HCT116 (cell line): Measurements from ENCODE around the gene BATF2. TPM values are rescaled to one million over a fixed set of nuclear protein-coding genes. Genes with fewer than 3 reads are reported as not detected.
A peak's percentile ranks its signal among the peaks of the same experiment; 100 is the strongest.

Source experiments
- ATAC-seq: fragments of 200-7000 bp; cut with Tn5 transposase; 2 replicates; pipeline ENCODE4 v1.9.1; 2020; ENCODE audit warnings: mild to moderate bottlenecking, moderate library complexity
- BruUV-seq: library from RNA; stranded (reverse); fragments of 400-500 nt; replicated peaks from 2 replicates; lab custom pipeline; 2021; lab: Mats Ljungman, UMichigan
- CTCF ChIA-PET: fragments of 300-600 bp; sonication (Branson Sonifier 250); formaldehyde crosslinking; loops from one replicate; lab custom pipeline; 2021; ENCODE audit warnings: antibody characterized with exemption; lab: Charles Lee
- POLR2A ChIA-PET: fragments of 300-600, 350-600 bp; sonication (Branson Sonifier 250); formaldehyde crosslinking; loops from one replicate; lab custom pipeline; 2021; ENCODE audit warnings: antibody characterized with exemption; lab: Charles Lee
- RAD21 ChIA-PET, 2 experiments: fragments of 300-600 bp; sonication (Branson Sonifier 250); formaldehyde crosslinking; loops; one replicate each; lab custom pipeline; 2023; ENCODE audit warnings: low total read pairs in 2 of 2; ENCODE audit not compliant: uncharacterized antibody in 2 of 2, unreplicated experiment in 2 of 2, low non-redundant PET in 1 of 2; lab: Charles Lee
- DNase-seq: peaks from one replicate; pipeline ENCODE4 v3.0.0-alpha.2; 2010; ENCODE audit warnings: low read depth, low spot score
- H2AFZ ChIP-seq: fragments of 200-600 bp; shearing (Covaris generic), sonication (generic); 2 replicates; pipeline ENCODE4 v1.6.1; 2017; ENCODE audit warnings: low read depth, mixed run types, mixed read lengths, antibody characterized with exemption, low read length; ENCODE audit not compliant: poor library complexity, severe bottlenecking
- H3K27ac ChIP-seq: 2 replicates; pipeline ENCODE4 v1.5.1; 2012; ENCODE audit warnings: low read depth, low read length
- H3K27me3 ChIP-seq: fragments of 200-600 bp; sonication (generic); 2 replicates; pipeline ENCODE4 v1.6.1; 2016; ENCODE audit warnings: mixed run types, low read length, mixed read lengths; ENCODE audit not compliant: insufficient read depth
- H3K36me3 ChIP-seq, 2 experiments: fragments of 200-500 bp in 1 of 2; fragments of 200-600 bp in 1 of 2; sonication (Bioruptor generic) in 1 of 2; sonication (generic) in 1 of 2; 2 replicates each; pipeline versions ENCODE4 v1.5.1 to v1.6.1; 2014 to 2016; ENCODE audit warnings: low read length in 2 of 2, inconsistent platforms in 1 of 2, mixed read lengths in 1 of 2, mixed run types in 1 of 2; ENCODE audit not compliant: insufficient read depth in 2 of 2, control insufficient read depth in 1 of 2
- H3K4me1 ChIP-seq, 2 experiments: fragments of 200-600 bp in 1 of 2; sonication (generic) in 1 of 2; 2 replicates each; pipeline versions ENCODE4 v1.5.1 to v1.6.1; 2012 to 2017; ENCODE audit warnings: low read length in 2 of 2, inconsistent platforms in 1 of 2, mild to moderate bottlenecking in 1 of 2, mixed read lengths in 1 of 2, mixed run types in 1 of 2, moderate library complexity in 1 of 2; ENCODE audit not compliant: insufficient read depth in 2 of 2, control insufficient read depth in 1 of 2
- H3K4me2 ChIP-seq: fragments of 200-600 bp; sonication (generic); 2 replicates; pipeline ENCODE4 v1.6.1; 2017; ENCODE audit warnings: mixed run types, low read length, mixed read lengths
- H3K4me3 ChIP-seq, 2 experiments: fragments of 200-600 bp in 1 of 2; sonication (generic) in 1 of 2; replicated peaks in 1 of 2; 2 replicates each; pipeline ENCODE4 v1.5.1; 2011 to 2016; ENCODE audit warnings: low read length in 2 of 2, control low read depth in 1 of 2, low read depth in 1 of 2, mild to moderate bottlenecking in 1 of 2, mixed read lengths in 1 of 2, mixed run types in 1 of 2
- H3K79me2 ChIP-seq: fragments of 200-600 bp; sonication (generic); 2 replicates; pipeline ENCODE4 v1.6.1; 2017; ENCODE audit warnings: mild to moderate bottlenecking, mixed run types, low read length, moderate library complexity, mixed read lengths; ENCODE audit not compliant: insufficient read depth
- H3K9ac ChIP-seq: fragments of 200-600 bp; sonication (generic); 2 replicates; pipeline ENCODE4 v1.6.1; 2016; ENCODE audit warnings: low read length, mixed read lengths
- H3K9me2 ChIP-seq: fragments of 200-600 bp; sonication (generic), shearing (Covaris generic); 2 replicates; pipeline ENCODE4 v1.6.1; 2017; ENCODE audit warnings: mixed run types, mild to moderate bottlenecking, moderate library complexity; ENCODE audit not compliant: insufficient read depth
- H3K9me3 ChIP-seq, 2 experiments: fragments of 200-500 bp in 1 of 2; fragments of 200-600 bp in 1 of 2; sonication (Bioruptor generic) in 1 of 2; sonication (generic) in 1 of 2; 2 replicates each; pipeline ENCODE4 v1.6.1; 2014 to 2017; ENCODE audit warnings: low read length in 2 of 2, mixed read lengths in 2 of 2, inconsistent platforms in 1 of 2, low read depth in 1 of 2, mild to moderate bottlenecking in 1 of 2, mixed run types in 1 of 2, moderate library complexity in 1 of 2; ENCODE audit not compliant: control insufficient read depth in 1 of 2, insufficient read depth in 1 of 2
- H4K20me1 ChIP-seq: fragments of 200-600 bp; sonication (generic), shearing (Covaris generic); 2 replicates; pipeline ENCODE4 v1.6.1; 2017; ENCODE audit warnings: mixed run types, mild to moderate bottlenecking, moderate library complexity; ENCODE audit not compliant: insufficient read depth
- CTCF ChIP-seq, 3 experiments: fragments of 200-600 bp in 1 of 3; sonication (generic) in 1 of 3; IDR thresholded peaks in 2 of 3; conservative IDR thresholded peaks in 1 of 3; 2 replicates each; pipeline ENCODE4 v1.5.1; 2012 to 2017; ENCODE audit warnings: low read depth in 2 of 3, low read length in 2 of 3, antibody characterized with exemption in 1 of 3, borderline replicate concordance in 1 of 3, control low read depth in 1 of 3, mild to moderate bottlenecking in 1 of 3, mixed read lengths in 1 of 3, mixed run types in 1 of 3, moderate library complexity in 1 of 3; ENCODE audit not compliant: insufficient read depth in 1 of 3
- JUND ChIP-seq: IDR thresholded peaks from 2 replicates; pipeline ENCODE4 v1.6.1; 2012
- POLR2A ChIP-seq: IDR thresholded peaks from 2 replicates; pipeline ENCODE4 v1.7.0; 2011; ENCODE audit warnings: borderline replicate concordance; ENCODE audit not compliant: insufficient read depth, insufficient read length; ENCODE audit errors: extremely low read depth
- REST ChIP-seq: IDR thresholded peaks from 2 replicates; pipeline ENCODE4 v1.6.1; 2012; ENCODE audit warnings: low read depth
- ZBTB33 ChIP-seq: IDR thresholded peaks from 2 replicates; pipeline ENCODE4 v1.6.1; 2011; ENCODE audit warnings: mild to moderate bottlenecking, low read length, moderate library complexity; ENCODE audit not compliant: insufficient replicate concordance; ENCODE audit errors: extremely low read depth
- ZFX ChIP-seq: fragments of 450-650 bp; IDR thresholded peaks from 2 replicates; pipeline ENCODE4 v1.6.1; 2017
- intact Hi-C: fragments of 100-400 bp; cut with micrococcal nuclease; formaldehyde crosslinking; loops from 2 replicates; pipeline ENCODE4 v1.10.0; 2022
- total RNA-seq: library from RNA; stranded (reverse); gene quantifications from one replicate; pipeline ENCODE4 v1.2.1, GENCODE V29; 2021; ENCODE audit not compliant: unreplicated experiment

The BATF2 gene
- total RNA-seq, 1 experiment from 2014 or later = 2.1 TPM

GRCh38 chr11:65016705-65017104 is 19.9 kb upstream of the BATF2 start:
- Histone ChIP-seq H3K27me3 (no peaks in the 10 kb centered on the region), H3K79me2 (0 out of 2 replicates have a peak, but pooled peaks cover 5% of the 10 kb centered on the region), H3K4me1 (peaks cover 15 to 34% of the 10 kb centered on the region in 2 experiments), H3K4me3 (no peak overlapping the region), H4K20me1 (no peaks in the 10 kb centered on the region), H3K9ac (0 out of 2 replicates have a peak overlapping the region, but pooled peaks have one; percentile 11), H3K9me3 (no peaks in the 10 kb centered on the region), H2AFZ (no peak overlapping the region), H3K4me2 (peak overlapping the region; percentile 23; the same call in 1 of the 2 replicates), H3K9me2 (no peaks in the 10 kb centered on the region), H3K27ac (peak overlapping the region; percentile 3; the same call in 1 of the 2 replicates), H3K36me3 (no peaks in the 10 kb centered on the region)
- ATAC-seq (no peak), DNase-seq (no peak)
- TF ChIP-seq JUND (no peak), CTCF (IDR thresholded peaks at IDR 0.05 in 2 of 3, conservative IDR thresholded peaks at IDR 0.05 in 1 of 3; ENCODE audit: borderline replicate concordance in 1 of 3, insufficient read depth in 1 of 3, low read depth in 2 of 3, low read length in 2 of 3) (peak in 2 of 3 experiments; percentile 11 to 22; a peak in 2 of 6 replicates)
- POLR2A ChIA-PET = no interaction called here
- intact Hi-C loops = loop anchor here (10.0 kb wide), 1 partner anchor 238 kb away; no protein-coding TSS in a partner anchor
- RAD21 ChIA-PET = no interaction called here
- CTCF ChIA-PET = no interaction called here
- BruUV-seq = no TSS peak

- H2AFZ ChIP-seq = no peak overlapping the region
- no peaks in the 10 kb centered on the region for H3K9me3 ChIP-seq
- RAD21 ChIA-PET = interaction anchor here (0.6 to 0.8 kb wide), 2 partner anchors 103 to 236 kb away, joined by 3 read pairs; partner anchors contain the start of genes SF1 (in 1 of the 2) and ZNHIT2 (in 1 of the 2)
- H3K4me2 ChIP-seq = peak overlapping the region; percentile 91
- H3K4me3 ChIP-seq = peak overlapping the region; percentile 71 to 75
- ATAC-seq = peak; percentile 26
- no peaks in the 10 kb centered on the region for H3K27me3 ChIP-seq
- peaks cover 15 to 34% of the 10 kb centered on the region in 2 experiments for H3K4me1 ChIP-seq
- peak overlapping the region; percentile 80 for H3K9ac ChIP-seq
- peak overlapping the region; percentile 87 for H3K27ac ChIP-seq
- no peaks in the 10 kb centered on the region for H3K36me3 ChIP-seq
- intact Hi-C loops = loop anchor here (1.0 to 10.0 kb wide), 7 partner anchors 13 to 240 kb away; partner anchors contain the start of genes SNX15, VPS51 and ZNHIT2
- TSS peak; percentile 78 for BruUV-seq
- H3K79me2 ChIP-seq = 0 out of 2 replicates have a peak, but pooled peaks cover 5% of the 10 kb centered on the region
- DNase-seq = no peak
- CTCF ChIA-PET = interaction anchor here (0.9 to 3.0 kb wide), 19 partner anchors 9 to 171 kb away, joined by 3 to 21 read pairs (median 4); partner anchors contain the start of genes BATF2, SAC3D1 and ZNHIT2
- H3K9me2 ChIP-seq = no peaks in the 10 kb centered on the region
- no peaks in the 10 kb centered on the region for H4K20me1 ChIP-seq
- POLR2A ChIA-PET = interaction anchor here (1.2 to 2.0 kb wide), 3 partner anchors 13 to 97 kb away, joined by 4 to 9 read pairs (median 4); partner anchors contain the start of genes BATF2 and TM7SF2
- no peak for TF ChIP-seq ZBTB33
- peak; percentile 4 for TF ChIP-seq POLR2A
- TF ChIP-seq REST = no peak
- peak; percentile 85; the same call in 1 of the 2 replicates for TF ChIP-seq ZFX
Measured at GRCh38 chr11:65014726-65015227, 18.0 kb upstream of the BATF2 start.
